DMS79 treated with DMSO at 0.1 percent for 48 hours (cell line): ENCODE data around the gene FOXC1.

ENCODE experiments used
- DNase-seq: peaks from one replicate; lab custom pipeline; 2025; lab: John Stamatoyannopoulos, UW

FOXC1 gene

DNA sequence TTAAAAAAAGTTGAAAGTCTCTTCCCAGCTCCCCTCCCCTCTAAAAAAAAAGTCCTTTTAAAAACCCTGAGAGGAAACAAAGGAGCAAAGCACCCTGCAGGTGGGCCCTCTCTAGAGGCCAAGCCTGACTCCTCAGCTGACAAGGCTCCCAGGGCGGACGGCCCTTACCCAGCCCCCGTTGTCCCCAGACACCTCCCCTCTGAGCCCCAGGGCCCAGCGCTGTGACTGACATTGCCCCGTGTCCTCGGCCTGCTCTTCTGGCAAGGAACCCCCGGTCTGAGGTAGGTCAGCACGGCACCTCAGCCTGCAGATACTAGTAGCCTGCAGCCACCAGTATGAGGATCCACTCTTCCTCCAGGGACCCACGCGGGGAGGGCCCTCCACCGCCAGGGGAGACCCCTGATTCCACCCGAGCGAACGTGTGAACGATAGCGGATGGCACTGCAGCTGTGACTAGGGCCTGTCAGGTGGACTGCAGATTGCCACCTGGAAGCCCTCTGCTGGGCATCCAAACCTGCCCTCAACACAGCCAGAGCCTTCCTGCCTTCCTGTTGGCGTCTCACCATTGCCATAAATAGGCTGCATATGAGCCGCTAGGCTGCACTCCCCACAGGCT lies 34.2 kb downstream of the FOXC1 start:
- no peak for DNase-seq

DNA sequence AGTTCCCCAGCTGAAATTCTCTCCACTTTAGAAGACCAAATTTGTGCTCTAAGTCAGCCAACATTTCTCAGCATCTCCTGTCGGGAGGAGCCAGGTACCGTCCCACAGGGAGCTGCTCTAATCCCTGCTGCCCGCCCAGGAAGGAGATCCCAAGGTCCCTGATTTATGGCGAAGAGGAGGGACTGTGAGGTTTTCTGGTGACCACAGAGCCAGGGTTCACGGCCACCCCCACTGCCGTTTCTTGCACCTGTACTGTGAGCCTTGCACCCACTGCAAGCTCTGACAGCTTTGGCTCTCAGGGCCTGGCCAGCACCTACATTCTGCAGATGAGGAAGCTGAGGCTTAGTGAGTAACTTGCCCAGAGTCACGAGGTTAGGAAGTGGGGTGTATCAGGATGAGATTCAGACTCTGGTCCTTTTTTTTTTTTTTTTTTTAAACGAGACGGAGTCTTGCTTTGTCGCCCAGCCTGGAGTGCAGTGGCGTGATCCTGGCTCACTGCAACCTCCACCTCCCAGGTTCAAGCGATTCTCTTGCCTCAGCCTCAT lies 34.9 kb downstream of the FOXC1 start:
- no peak for DNase-seq

GRCh38 chr6:1645466-1646185 lies 35.9 kb downstream of the FOXC1 start:
- DNase-seq: no peak

DNA sequence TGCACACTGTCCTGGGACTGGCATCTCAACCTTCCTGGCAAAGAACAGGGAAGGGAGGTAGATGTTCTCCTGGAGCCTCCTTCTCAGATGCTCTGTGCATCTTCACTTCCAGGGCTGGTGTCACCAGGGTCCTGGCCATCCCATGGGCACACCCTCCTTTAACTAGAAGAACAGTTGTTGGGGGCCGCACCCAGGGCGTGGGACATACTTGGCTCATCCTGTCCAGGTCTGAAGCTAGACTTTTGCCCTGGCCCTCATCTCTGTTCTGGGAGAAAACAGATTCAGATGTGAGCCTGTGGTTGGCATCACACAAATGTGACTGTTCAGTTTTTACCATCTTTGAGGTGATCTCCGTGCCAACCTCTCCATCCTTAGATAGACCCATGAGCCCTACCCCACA lies 41.6 kb downstream of the FOXC1 start:
- no peak for DNase-seq

GRCh38 chr6:1652842-1653241 lies 43.1 kb downstream of the FOXC1 start:
- DNase-seq: no peak

DNA sequence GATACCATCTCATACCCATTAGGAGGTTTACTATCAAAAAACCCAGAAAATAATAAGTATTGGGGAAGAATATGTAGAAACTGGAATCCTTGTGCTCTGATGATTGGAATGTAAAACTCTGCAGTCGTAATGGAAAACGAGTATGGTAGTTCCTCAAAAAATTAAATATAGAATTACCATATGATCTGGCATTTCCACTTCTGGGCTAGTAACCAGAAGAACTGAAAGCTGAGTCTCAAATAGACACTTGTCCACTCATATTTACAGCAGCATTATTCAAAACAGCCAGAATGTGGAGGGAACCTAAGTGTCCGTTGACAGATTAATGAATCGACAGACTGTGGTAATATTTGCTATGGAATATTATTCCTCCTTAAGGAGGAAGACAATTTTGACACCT lies 44.3 kb downstream of the FOXC1 start:
- no peak for DNase-seq

GRCh38 chr6:1657116-1657770 lies 47.5 kb downstream of the FOXC1 start:
- no peak for DNase-seq

- no peak for DNase-seq
Observed at GRCh38 chr6:1657771-1658165, 48.1 kb downstream of the FOXC1 start.

DNA sequence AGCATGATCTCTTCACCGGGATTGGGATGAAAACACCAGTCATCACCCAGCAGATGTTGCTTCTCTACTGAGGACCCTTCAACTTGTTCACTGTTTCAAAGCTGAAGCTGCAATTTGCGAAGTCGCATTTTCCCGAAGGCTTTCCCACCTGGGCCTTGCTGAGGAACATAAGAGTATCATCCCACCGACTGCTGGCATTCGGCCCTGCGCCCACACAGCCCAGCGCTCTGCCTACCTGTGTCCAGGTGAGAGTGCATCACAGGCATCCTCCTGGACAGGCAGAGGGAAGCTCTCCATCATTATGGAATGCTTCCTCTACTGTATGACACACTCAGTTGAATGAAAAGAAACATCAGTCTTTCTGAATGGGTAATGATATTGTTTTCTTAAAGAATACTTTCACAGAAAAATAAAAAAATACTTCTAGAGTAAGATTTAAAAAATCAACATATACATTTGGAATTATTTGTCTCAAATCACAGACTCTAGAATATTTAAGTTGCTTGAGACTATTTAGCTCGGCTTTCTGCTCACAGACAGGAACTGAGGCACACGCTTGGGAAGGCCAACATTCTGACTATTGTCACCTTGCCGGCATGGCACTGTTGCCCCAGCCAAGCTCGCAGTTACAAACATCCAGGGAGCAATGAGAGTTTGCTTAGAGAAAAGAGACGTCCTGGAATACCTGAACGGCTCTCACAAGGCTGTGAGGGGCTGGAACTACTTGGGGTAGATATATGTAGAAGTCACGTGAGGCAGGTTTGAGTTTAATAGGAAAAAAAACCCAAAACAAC lies 48.7 kb downstream of the FOXC1 start:
- DNase-seq: no peak

- no peak for DNase-seq
Observed at GRCh38 chr6:1659816-1660215, 50.1 kb downstream of the FOXC1 start.

- no peak for DNase-seq
Observed at GRCh38 chr6:1662534-1662933, 52.8 kb downstream of the FOXC1 start.
